SU-DHL-6 (cell line): ENCODE data around the gene ANKRD27.

Experiments used
- H2AFZ ChIP-seq: fragments of 200-600 bp; sonication (generic); 2 replicates; pipeline ENCODE4 v1.6.1; 2014; ENCODE audit warnings: low read depth, mild to moderate bottlenecking, moderate library complexity, mixed read lengths, antibody characterized with exemption, low read length; ENCODE audit not compliant: severe bottlenecking
- H3F3A ChIP-seq: fragments of 200-600 bp; shearing (Covaris generic); 2 replicates; pipeline ENCODE4 v1.6.0; 2016; ENCODE audit warnings: antibody characterized with exemption, mild to moderate bottlenecking; ENCODE audit not compliant: insufficient read depth
- H3K27ac ChIP-seq: fragments of 200-600 bp; sonication (generic); 2 replicates; pipeline ENCODE4 v1.5.1; 2016; ENCODE audit warnings: low read depth, mild to moderate bottlenecking, low read length, moderate library complexity, mixed read lengths
- H3K27me3 ChIP-seq: fragments of 200-600 bp; sonication (generic), shearing (Covaris generic); 2 replicates; pipeline ENCODE4 v1.6.0; 2014; ENCODE audit warnings: mild to moderate bottlenecking, low read length
- H3K36me3 ChIP-seq: fragments of 200-600 bp; sonication (generic); 2 replicates; pipeline ENCODE4 v1.6.1; 2014; ENCODE audit warnings: mild to moderate bottlenecking, low read length, mixed read lengths
- H3K4me2 ChIP-seq: fragments of 300-600, 200-600 bp; shearing (Covaris generic), sonication (generic); 2 replicates; pipeline ENCODE4 v1.6.0; 2014; ENCODE audit warnings: low read length, low read depth, mild to moderate bottlenecking; ENCODE audit not compliant: poor library complexity, severe bottlenecking
- H3K4me3 ChIP-seq: fragments of 200-600 bp; sonication (generic); 2 replicates; pipeline ENCODE4 v1.5.1; 2014; ENCODE audit warnings: antibody characterized with exemption, low read length, mild to moderate bottlenecking, mixed read lengths; ENCODE audit not compliant: insufficient read depth, poor library complexity, severe bottlenecking
- H3K79me2 ChIP-seq: fragments of 200-600 bp; sonication (generic); 2 replicates; pipeline ENCODE4 v1.6.1; 2014; ENCODE audit warnings: mild to moderate bottlenecking, low read length, moderate library complexity; ENCODE audit not compliant: insufficient read depth
- H3K9ac ChIP-seq: fragments of 200-600 bp; sonication (generic); 2 replicates; pipeline ENCODE4 v1.7.0; 2014; ENCODE audit warnings: mild to moderate bottlenecking, low read length
- H3K9me2 ChIP-seq: fragments of 200-600 bp; sonication (generic); replicated peaks from 2 replicates; pipeline ENCODE4 v1.6.1; 2014; ENCODE audit warnings: low read length; ENCODE audit not compliant: insufficient read depth
- H3K9me3 ChIP-seq: fragments of 200-600 bp; sonication (generic); 2 replicates; pipeline ENCODE4 v1.6.1; 2014; ENCODE audit warnings: low read length, mixed read lengths; ENCODE audit not compliant: insufficient read depth
- H4K20me1 ChIP-seq: fragments of 200-600 bp; sonication (generic); 2 replicates; pipeline ENCODE4 v1.6.1; 2014; ENCODE audit warnings: low read depth, mild to moderate bottlenecking, antibody characterized with exemption, low read length, moderate library complexity, mixed read lengths
- EZH2phosphoT487 ChIP-seq: fragments of 200-600 bp; sonication (generic), shearing (Covaris generic); conservative IDR thresholded peaks from 2 replicates; pipeline ENCODE4 v1.6.1; 2018; ENCODE audit warnings: mild to moderate bottlenecking, antibody characterized with exemption, low read length, moderate library complexity, mixed read lengths
- TF ChIP-seq, protein P1 (sequence below): fragments of 200-600 bp; sonication (generic); IDR thresholded peaks from one replicate; pipeline ENCODE4 v1.5.1; 2017; ENCODE audit warnings: antibody characterized with exemption, mild to moderate bottlenecking, low read length, moderate library complexity; ENCODE audit not compliant: insufficient read depth, poor library complexity, severe bottlenecking

Gene ANKRD27

DNA sequence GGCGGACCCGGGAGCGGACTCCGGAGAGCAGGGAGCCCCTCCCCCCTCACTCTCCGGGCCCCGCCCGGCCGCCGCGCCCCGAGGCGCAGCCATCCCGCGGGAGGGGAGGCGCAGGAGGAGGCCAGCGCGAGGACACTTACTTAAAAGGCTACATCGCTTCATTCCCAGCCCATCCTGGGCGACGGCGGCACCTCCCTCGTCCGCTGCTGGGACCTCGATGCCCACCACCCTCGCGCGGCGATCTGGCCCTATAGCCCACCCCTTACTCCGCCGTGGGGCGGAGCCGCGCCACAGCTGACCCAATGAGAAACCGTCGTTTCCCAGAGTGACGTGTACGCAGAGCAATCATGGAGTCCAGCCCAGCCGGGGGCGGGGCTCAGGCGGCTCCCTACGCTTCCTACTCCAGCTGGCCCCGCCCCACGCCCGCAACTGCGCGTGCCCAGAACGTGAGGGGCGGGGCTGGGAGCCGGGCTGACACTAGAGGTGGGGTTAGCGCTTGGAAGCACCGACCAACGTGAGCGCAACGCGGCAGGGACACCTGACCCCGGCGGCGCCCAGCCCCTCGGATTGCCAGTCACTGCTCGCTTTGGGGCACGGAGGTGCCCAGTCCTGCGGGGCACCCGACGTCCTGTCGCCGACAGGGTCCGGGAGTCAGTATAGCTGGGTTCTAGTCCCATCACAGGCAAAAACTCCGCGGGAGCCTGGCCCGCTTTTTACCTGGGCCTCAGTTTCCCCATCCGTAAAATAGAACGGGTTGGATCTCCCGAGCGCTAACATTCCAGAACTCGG, at the start of gene ANKRD27:
TSS of gene ANKRD27 (minus strand) at position 250 of the 789 bp plus-strand sequence. CDS start 16,165 bp downstream, outside the sequence.
- peaks cover 48% of the 10 kb centered on the region for H3K79me2 ChIP-seq
- H2AFZ ChIP-seq = peak within 1 kb of the TSS; percentile 71
- peak within 1 kb of the TSS; percentile 85 for H3K4me3 ChIP-seq
- H3K4me2 ChIP-seq = peak within 1 kb of the TSS; percentile 68
- no peaks in the 10 kb centered on the region for H3K9me2 ChIP-seq
- peak within 1 kb of the TSS; percentile 38 for H3K27ac ChIP-seq
- H3K36me3 ChIP-seq = no peaks in the 10 kb centered on the region
- no peaks in the 10 kb centered on the region for H3F3A ChIP-seq
- no peaks in the 10 kb centered on the region for H3K27me3 ChIP-seq
- H3K9me3 ChIP-seq = no peaks in the 10 kb centered on the region
- H3K9ac ChIP-seq = peak within 1 kb of the TSS; percentile 81
- TF ChIP-seq EZH2phosphoT487 = no peak
- TF ChIP-seq, protein P1, sequence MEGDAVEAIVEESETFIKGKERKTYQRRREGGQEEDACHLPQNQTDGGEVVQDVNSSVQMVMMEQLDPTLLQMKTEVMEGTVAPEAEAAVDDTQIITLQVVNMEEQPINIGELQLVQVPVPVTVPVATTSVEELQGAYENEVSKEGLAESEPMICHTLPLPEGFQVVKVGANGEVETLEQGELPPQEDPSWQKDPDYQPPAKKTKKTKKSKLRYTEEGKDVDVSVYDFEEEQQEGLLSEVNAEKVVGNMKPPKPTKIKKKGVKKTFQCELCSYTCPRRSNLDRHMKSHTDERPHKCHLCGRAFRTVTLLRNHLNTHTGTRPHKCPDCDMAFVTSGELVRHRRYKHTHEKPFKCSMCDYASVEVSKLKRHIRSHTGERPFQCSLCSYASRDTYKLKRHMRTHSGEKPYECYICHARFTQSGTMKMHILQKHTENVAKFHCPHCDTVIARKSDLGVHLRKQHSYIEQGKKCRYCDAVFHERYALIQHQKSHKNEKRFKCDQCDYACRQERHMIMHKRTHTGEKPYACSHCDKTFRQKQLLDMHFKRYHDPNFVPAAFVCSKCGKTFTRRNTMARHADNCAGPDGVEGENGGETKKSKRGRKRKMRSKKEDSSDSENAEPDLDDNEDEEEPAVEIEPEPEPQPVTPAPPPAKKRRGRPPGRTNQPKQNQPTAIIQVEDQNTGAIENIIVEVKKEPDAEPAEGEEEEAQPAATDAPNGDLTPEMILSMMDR = no peak
- peaks cover 13% of the 10 kb centered on the region; the same call in 1 of the 2 replicates for H4K20me1 ChIP-seq

DNA sequence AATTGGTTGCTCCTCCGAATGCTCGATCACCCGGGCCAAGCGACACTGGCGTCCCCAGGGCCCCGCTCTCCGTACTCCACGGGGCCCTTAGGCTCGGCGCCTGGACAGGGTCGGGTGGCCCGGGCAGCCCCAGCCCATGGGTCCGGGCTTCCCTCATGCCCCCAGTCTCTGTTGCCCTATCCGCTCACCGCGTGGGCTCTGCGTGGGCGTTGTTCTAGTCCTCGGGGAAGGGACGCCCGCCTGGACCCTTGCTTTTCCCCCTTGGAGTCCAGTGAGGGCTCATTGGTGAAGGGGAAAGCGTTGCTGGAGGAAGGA, 45.9 kb upstream of the ANKRD27 start:
- Histone ChIP-seq H3K36me3 (no peaks in the 10 kb centered on the region), H3K9me2 (no peaks in the 10 kb centered on the region), H3K9me3 (no peaks in the 10 kb centered on the region), H2AFZ (no peak overlapping the region), H4K20me1 (no peaks in the 10 kb centered on the region), H3K9ac (no peak overlapping the region), H3K27ac (no peak overlapping the region), H3K4me3 (no peak overlapping the region), H3K27me3 (no peaks in the 10 kb centered on the region), H3K79me2 (no peaks in the 10 kb centered on the region), H3F3A (no peaks in the 10 kb centered on the region), H3K4me2 (no peak overlapping the region)
- TF ChIP-seq, protein P1 = no peak
- TF ChIP-seq EZH2phosphoT487 = no peak

DNA sequence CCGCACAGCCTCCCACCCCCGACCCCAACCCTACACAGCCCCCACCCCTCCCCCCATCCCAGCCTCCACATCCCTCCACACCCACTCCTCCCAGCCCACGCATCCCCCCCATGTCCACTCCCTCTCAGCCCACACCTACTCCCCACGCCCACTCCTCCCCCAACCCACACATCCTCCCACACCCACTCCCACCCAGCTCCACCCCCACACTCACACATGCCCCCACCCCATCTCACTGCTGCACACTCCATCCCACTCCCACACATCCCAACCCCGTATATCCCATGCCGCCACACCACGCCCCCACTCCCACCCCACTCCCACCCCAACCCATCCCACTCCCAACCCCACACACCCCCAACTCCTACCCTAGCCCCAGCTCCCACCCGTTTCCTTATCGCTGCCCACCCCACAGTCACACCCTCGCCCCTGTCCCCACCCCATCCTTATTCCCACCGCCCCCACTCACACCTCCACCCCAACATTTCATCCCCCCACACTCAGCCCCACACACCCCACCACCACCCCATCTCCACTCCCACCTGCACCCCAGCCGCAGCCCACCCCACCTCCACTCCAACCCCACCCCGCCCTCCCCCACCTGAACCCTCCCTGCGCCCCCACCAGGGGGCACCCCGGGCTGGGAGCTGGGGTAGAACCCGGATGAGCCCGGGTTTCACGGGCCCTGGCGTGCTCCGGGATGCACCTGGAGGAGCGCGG, 45.4 kb upstream of the ANKRD27 start:
- no peak for TF ChIP-seq EZH2phosphoT487
- TF ChIP-seq, protein P1 = no peak
- Histone ChIP-seq H4K20me1 (no peaks in the 10 kb centered on the region), H3K79me2 (no peaks in the 10 kb centered on the region), H2AFZ (no peak overlapping the region), H3K4me3 (no peak overlapping the region), H3K9me2 (no peaks in the 10 kb centered on the region), H3K9ac (no peak overlapping the region), H3F3A (no peaks in the 10 kb centered on the region), H3K36me3 (no peaks in the 10 kb centered on the region), H3K4me2 (no peak overlapping the region), H3K9me3 (no peaks in the 10 kb centered on the region), H3K27ac (no peak overlapping the region), H3K27me3 (no peaks in the 10 kb centered on the region)
